Vagina (tissue), 2 donors: Measurements from ENCODE around the gene CPB1. TPM values are rescaled to one million over a fixed set of nuclear protein-coding genes. Genes with fewer than 3 reads are reported as not detected.

ENCODE experiments used
- DNase-seq, 2 donors: peaks; one replicate each; pipeline ENCODE4 v3.0.0-alpha.2; 2017; ENCODE audit errors: extremely low spot score in 2 of 2
- H3K27ac ChIP-seq: fragments of 200-600 bp; sonication (generic); one replicate; pipeline ENCODE4 v1.5.1; 2019
- H3K27me3 ChIP-seq: fragments of 200-600 bp; sonication (generic); one replicate; pipeline ENCODE4 v1.5.1; 2019
- H3K36me3 ChIP-seq, 2 donors: fragments of 200-600 bp; sonication (generic); one replicate each; pipeline ENCODE4 v1.5.1; 2017 to 2019
- H3K4me1 ChIP-seq: fragments of 200-600 bp; sonication (generic); one replicate; pipeline ENCODE4 v1.5.1; 2019
- H3K4me3 ChIP-seq, 2 donors: fragments of 200-600 bp; sonication (generic); 1 replicate in 1 of 2; 2 replicates in 1 of 2; pipeline ENCODE4 v1.5.1; 2016 to 2019
- H3K9me3 ChIP-seq: fragments of 200-600 bp; sonication (generic); one replicate; pipeline ENCODE4 v1.5.1; 2019
- CTCF ChIP-seq, 3 experiments: fragments of 450-650 bp in 2 of 3; fragments of 200-600 bp in 1 of 3; sonication (generic) in 1 of 3; IDR thresholded peaks; one replicate each; pipeline ENCODE4 v1.5.1; 2017 to 2019; ENCODE audit warnings: antibody characterized with exemption in 3 of 3, mild to moderate bottlenecking in 2 of 3, moderate library complexity in 2 of 3
- POLR2A ChIP-seq, 2 donors: fragments of 450-650 bp; IDR thresholded peaks; one replicate each; pipeline ENCODE4 v1.6.1; 2017; ENCODE audit warnings: antibody characterized with exemption in 2 of 2, mild to moderate bottlenecking in 2 of 2, moderate library complexity in 2 of 2
- POLR2AphosphoS5 ChIP-seq, 2 donors: sonication (generic); formaldehyde crosslinking; IDR thresholded peaks; one replicate each; pipeline ENCODE4 v1.9.0; 2017; ENCODE audit warnings: antibody characterized with exemption in 2 of 2, mild to moderate bottlenecking in 2 of 2, low read depth in 1 of 2; ENCODE audit not compliant: insufficient read depth in 1 of 2
- intact Hi-C: fragments of 100-400 bp; cut with DNase I; formaldehyde crosslinking; loops from one replicate; pipeline ENCODE4 v1.15.1; 2023
- total RNA-seq: library from RNA; depleted of rRNA; stranded (reverse); fragments of >200 nt; gene quantifications from one replicate; pipeline ENCODE4 v1.2.3, GENCODE V29; 2016

The CPB1 gene
- total RNA-seq, 1 donor from 2014 or later: 1.7 TPM

GRCh38 chr3:148816981-148817525, 10.6 kb upstream of the CPB1 start:
- intact Hi-C loops: no loop called here
- Histone ChIP-seq H3K9me3 (no peaks in the 10 kb centered on the region), H3K4me1 (no peaks in the 10 kb centered on the region), H3K27me3 (no peaks in the 10 kb centered on the region), H3K4me3 (no peak overlapping the region), H3K36me3 (no peaks in the 10 kb centered on the region), H3K27ac (no peak overlapping the region)
- no peak for DNase-seq
- TF ChIP-seq POLR2A (IDR thresholded peaks at IDR 0.05): no peak
- TF ChIP-seq POLR2AphosphoS5 (IDR thresholded peaks at IDR 0.05; ENCODE audit: insufficient read depth in 1 of 2, low read depth in 1 of 2): no peak
- TF ChIP-seq CTCF (IDR thresholded peaks at IDR 0.05): no peak

GRCh38 chr3:148820361-148821245, 7.0 kb upstream of the CPB1 start:
- no peak for DNase-seq
- Histone ChIP-seq H3K4me3 (no peak overlapping the region), H3K27ac (no peak overlapping the region), H3K36me3 (no peaks in the 10 kb centered on the region), H3K4me1 (no peaks in the 10 kb centered on the region), H3K9me3 (no peaks in the 10 kb centered on the region), H3K27me3 (no peaks in the 10 kb centered on the region)
- intact Hi-C loops: no loop called here
- TF ChIP-seq POLR2A (IDR thresholded peaks at IDR 0.05): no peak

- TF ChIP-seq CTCF (IDR thresholded peaks at IDR 0.05) (no peak), POLR2AphosphoS5 (IDR thresholded peaks at IDR 0.05; ENCODE audit: insufficient read depth in 1 of 2, low read depth in 1 of 2) (no peak), POLR2A (IDR thresholded peaks at IDR 0.05) (no peak)
- H3K4me3 ChIP-seq: no peak overlapping the region
- H3K27me3 ChIP-seq: no peaks in the 10 kb centered on the region
- H3K36me3 ChIP-seq: no peaks in the 10 kb centered on the region
- DNase-seq: no peak
- no peak overlapping the region for H3K27ac ChIP-seq
- H3K4me1 ChIP-seq: no peaks in the 10 kb centered on the region
- intact Hi-C loops: no loop called here
- no peaks in the 10 kb centered on the region for H3K9me3 ChIP-seq
Measured at GRCh38 chr3:148823026-148823425, 4.6 kb upstream of the CPB1 start.

- H3K27me3 ChIP-seq: no peaks in the 10 kb centered on the region
- H3K27ac ChIP-seq: no peak overlapping the region
- no peaks in the 10 kb centered on the region for H3K36me3 ChIP-seq
- no peak for DNase-seq
- no peaks in the 10 kb centered on the region for H3K9me3 ChIP-seq
- TF ChIP-seq POLR2A (IDR thresholded peaks at IDR 0.05) (no peak), POLR2AphosphoS5 (IDR thresholded peaks at IDR 0.05; ENCODE audit: insufficient read depth in 1 of 2, low read depth in 1 of 2) (no peak), CTCF (IDR thresholded peaks at IDR 0.05) (no peak)
- no peak overlapping the region for H3K4me3 ChIP-seq
- intact Hi-C loops: no loop called here
- H3K4me1 ChIP-seq: no peaks in the 10 kb centered on the region
Measured at GRCh38 chr3:148825476-148825875, 2.1 kb upstream of the CPB1 start.

- no peak overlapping the region for H3K27ac ChIP-seq
- H3K4me3 ChIP-seq: no peak overlapping the region
- H3K9me3 ChIP-seq: no peaks in the 10 kb centered on the region
- no peaks in the 10 kb centered on the region for H3K36me3 ChIP-seq
- TF ChIP-seq CTCF (IDR thresholded peaks at IDR 0.05): no peak
- no peak for TF ChIP-seq POLR2A (IDR thresholded peaks at IDR 0.05)
- no peak for TF ChIP-seq POLR2AphosphoS5 (IDR thresholded peaks at IDR 0.05; ENCODE audit: insufficient read depth in 1 of 2, low read depth in 1 of 2)
- H3K4me1 ChIP-seq: no peaks in the 10 kb centered on the region
- DNase-seq: no peak
- intact Hi-C loops: no loop called here
- H3K27me3 ChIP-seq: no peaks in the 10 kb centered on the region
Measured at GRCh38 chr3:148828136-148828690, 602 bp downstream of the CPB1 start.
